Left renal cortex interstitium (tissue), 4 donors: ENCODE measurements around the gene MAGI1. TPM values are rescaled to one million over a fixed set of nuclear protein-coding genes. Genes with fewer than 3 reads are reported as not detected.

Experiments
- DNase-seq, 4 donors: peaks; one replicate each; pipeline ENCODE4 v3.0.0-alpha.2; 2013; ENCODE audit warnings: low read depth in 4 of 4, low spot score in 2 of 4, missing footprints in 1 of 4
- polyA plus RNA-seq, 4 donors: library from polyadenylated mRNA; unstranded; fragments of 120-200 nt; gene quantifications; one replicate each; pipeline ENCODE4 v1.2.1, GENCODE V29; 2013; ENCODE audit not compliant: insufficient read length in 4 of 4

The MAGI1 gene
- polyA plus RNA-seq, 4 donors = 26.2 to 34.5 (median 28.6) TPM

DNA sequence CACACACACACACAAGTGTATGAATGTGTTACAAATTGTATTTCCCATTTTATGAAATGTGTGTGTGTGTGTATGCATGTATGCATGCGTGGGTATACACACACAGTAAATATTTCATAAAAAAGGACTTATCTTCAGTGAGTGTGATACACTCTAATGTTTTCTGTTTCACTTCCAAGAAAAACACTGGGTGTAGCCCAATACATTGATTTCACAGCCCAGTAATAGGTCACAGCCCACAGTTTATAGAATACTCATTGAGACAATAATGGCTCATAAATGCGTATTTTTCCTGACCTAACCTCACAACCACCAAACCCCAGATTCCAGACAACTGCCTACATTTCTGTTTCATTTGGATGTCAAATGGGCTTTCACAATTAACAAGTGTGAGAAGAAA is 619.5 kb downstream of the MAGI1 start:
- DNase-seq = no peak

DNA sequence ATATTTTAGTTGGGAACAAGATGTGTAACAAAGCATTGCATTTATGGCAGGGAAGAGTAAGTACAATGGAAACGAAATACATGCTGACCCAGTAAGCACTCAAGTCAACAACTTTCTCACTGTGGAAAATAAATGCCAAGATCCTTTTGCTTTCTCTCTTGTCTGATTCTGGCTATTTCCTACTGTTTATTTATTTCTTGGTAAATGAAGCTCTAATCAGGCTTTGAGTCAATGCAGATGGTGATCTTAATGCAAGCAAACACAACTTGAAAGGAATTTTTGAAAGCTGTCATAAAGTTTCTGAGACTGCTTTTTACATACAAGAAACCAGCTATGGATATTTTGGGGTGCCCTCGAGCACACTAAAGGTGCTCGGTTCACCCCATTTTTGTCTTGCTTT is 624.8 kb downstream of the MAGI1 start:
- no peak for DNase-seq

DNA sequence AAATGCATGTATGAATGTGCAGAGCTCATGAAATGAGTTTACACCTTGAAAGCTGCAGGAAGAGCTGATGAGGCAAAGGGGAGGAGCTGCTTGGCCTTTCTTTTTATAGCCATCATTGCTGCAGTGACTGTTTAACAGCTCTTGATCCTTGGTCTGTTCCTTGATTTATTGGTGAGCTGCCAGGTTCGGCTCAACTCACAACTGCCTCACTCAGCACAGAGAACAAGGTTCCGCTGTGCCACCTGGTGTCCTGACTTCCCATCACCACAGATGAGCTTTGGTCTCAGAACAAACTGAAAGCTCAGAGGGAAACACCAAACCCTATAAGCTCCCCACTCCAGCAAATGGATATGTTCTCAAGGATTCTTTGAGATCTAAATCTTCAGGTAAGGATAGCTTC is 626.1 kb downstream of the MAGI1 start:
- DNase-seq = peak in 3 of 4 donors; percentile 42 to 72 (median 61)

DNA sequence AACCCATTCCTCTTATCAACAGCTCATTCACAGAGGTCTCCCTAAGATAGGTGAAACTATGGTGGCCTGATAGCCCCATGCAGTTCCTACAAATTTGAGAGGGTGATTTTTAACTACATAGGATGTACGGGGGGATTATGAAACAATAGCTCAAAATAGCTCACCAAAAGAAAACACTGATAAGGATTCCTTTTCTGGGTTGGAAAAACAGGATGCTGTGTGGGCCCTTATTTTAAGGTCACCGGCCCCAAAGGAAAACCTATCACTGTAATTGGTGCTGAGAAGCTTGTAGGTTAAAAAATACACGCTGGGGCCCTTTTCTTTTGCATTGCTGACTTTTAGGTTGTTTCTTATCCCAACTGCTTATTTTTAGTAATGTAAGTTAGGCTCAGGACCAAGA is 627.4 kb downstream of the MAGI1 start:
- no peak for DNase-seq

DNA sequence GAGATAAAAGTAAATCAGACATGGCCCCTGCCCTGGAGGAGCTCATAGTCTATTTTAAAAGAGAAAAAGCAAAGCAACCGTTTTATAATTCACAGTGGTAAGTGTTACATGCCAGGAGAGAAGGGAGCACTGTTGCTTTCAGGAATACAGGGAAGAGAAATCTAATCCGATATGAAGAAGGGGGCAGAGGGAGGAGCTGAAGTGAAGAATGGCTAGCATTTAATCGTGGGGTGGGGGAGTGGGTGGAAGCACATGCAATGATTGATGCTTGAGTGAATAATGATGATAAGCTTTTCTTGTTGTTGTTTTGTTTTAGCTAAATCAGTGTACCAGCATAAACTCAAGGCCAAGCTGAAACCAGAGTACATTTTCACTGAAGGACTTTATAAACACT is 629.5 kb downstream of the MAGI1 start:
- DNase-seq = no peak

DNA sequence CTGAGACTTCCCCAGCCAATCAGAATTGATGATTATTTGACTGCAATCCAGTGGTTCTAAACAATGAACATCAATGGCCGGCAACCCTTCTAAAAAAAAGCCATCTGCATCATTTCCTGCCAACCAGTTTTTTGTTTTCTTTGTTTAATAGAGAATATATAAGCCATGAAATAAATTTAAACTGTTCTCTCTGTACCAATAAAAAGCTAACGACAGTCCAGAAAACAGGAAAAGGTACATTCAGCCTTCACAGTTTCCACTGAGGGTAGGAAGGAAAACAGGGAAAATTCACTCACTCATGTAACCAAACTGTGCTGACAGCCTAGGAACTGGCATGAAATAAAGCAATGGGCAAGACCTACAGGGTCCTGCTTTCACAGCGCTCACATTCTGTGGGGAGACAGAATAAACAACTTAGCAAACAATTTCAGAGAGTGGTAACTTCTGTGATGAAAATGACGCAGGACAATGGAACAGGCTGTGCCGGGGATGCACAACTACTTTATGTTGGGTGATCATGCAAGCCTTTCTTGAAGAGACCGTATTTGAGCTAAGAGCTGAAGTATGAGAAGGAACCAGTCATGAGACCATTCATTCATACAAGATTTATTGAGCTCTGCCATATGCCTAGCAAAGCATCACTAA is 630.1 kb downstream of the MAGI1 start:
- no peak for DNase-seq

DNA sequence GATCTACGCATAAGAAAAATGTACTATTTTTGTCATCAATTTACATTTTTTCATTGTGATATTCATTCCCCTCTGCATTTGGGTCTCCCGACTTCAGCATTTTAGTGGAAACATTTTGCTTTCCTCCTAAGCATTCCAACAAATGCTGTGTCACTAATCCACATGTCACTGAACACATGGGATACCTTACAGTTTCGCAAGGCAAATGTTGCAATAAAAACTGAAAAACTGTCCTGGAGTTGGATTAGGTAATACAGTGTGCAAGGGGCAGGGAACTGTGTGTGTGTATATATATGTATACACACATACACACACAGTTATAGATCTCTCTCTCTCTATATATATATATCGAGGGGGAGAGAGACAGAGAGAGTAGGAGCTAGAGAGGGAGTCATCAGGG is 632.2 kb downstream of the MAGI1 start:
- no peak for DNase-seq

DNA sequence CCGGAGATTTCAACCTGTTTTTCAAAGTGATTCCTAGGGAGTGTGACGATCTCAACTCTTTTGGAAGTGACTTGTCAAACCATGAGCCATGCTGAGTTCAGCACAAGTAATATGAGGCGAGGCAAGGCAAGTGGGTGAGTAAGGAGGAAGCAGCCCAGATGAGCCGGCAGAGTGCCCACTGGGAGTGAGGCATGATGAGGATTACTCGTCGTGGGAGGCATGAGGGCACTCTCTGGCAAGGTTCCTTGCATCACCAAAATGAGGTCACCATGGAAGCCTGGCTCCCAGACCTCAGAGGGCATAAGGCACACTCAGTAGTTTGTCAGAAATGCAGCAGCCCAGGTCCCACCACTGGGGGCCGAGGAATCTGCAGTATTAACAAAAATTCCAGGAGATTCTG is 636.1 kb downstream of the MAGI1 start:
- no peak for DNase-seq

DNA sequence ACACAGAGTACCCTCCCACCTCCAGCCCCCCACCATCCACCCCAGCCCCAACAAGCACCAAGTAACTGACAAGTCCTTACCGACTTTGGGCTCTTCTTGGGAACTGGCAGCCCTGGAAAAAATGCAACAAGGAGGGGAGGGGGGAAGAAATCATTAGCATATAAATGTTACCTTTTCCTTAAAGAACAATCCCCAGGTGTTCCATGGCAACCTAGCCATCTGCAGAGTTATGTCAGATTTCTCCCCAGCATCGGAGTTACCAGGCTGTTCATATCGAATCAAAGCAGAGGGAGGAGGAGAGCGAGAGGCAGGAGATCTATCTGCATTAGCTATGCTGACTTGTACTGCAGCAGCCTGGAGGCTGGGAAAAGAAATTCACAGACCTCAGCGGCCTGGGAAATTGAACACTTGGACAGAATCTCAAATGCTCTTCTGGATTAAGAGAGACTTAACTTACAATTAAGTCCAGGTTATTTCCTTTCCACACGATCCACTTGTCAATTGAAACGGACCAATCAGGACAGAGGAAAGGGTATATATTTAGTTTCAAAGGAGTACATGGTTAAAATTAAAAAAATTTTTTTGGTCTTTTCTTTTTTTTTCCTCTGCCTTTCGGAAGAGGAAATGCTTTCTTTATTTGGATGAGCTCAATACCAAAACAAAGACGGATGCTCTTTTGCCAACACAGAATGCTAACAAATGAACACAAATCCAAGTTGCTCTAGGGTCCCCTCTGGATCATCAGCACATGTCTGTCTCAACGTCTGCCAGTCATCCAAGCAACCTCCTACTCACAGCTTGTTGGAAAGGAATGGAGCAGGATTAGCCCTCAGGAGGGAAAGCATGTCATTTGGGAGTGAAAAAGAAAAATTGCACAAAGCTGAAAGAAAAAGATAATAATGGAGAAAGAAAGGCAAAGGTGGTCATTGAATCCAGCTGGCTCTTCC is 637.1 kb downstream of the MAGI1 start:
- DNase-seq = no peak

DNA sequence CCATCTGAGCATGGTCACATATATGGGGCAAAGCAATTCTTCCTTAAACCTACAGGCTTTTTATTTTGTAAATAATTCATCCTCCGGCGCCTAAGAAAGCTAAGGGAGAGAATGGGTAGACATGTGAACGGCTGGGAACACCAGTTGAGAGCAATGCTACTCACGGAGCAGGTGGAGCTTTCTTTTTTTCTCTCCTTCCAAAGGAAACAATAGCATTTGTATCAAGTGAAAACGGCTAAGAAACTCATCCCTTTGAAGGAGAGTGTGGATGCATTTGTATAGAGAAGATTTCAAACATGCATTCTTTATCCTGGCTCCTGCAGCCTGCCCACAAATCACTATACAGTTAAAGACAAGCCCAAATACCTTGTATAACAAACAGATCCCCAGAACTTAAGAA is 637.8 kb downstream of the MAGI1 start:
- DNase-seq = no peak

DNA sequence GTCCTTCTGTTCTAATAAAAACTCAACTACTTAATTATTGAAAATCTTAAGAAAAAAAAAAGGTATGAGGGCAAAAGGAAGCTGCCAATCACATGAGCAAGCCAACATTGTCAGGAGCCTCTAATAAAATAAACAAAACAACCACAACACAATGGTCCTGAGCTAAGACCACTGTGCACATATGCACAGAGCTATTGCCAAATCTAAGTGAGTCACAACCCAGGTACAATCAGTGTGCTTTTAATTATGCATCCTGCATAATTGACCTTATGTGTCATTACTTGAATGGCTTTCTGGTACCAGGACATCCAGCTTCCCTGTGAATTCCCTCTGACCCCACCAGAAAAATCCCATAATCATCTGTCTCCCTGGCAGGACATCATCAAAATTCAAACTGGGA is 639.8 kb downstream of the MAGI1 start:
- no peak for DNase-seq

DNA sequence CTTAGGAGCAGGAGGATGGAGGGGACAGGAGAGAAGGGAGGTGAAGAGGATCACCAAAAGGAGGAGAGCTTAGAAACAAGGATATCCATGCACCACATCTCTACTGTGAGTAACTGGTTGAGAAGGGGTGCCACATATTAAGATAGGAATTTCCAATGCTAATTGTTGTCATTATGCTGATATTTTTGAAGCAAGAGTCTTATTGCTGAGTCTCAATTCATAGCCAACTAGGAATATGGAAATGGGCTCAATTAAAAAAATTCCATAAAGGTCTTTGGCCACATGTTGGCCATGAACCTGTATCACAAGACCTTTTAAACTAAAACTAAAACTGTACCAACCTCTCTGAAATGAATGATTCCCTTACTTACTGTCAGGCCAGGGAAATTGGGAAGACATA is 642.6 kb downstream of the MAGI1 start:
- DNase-seq = no peak

DNA sequence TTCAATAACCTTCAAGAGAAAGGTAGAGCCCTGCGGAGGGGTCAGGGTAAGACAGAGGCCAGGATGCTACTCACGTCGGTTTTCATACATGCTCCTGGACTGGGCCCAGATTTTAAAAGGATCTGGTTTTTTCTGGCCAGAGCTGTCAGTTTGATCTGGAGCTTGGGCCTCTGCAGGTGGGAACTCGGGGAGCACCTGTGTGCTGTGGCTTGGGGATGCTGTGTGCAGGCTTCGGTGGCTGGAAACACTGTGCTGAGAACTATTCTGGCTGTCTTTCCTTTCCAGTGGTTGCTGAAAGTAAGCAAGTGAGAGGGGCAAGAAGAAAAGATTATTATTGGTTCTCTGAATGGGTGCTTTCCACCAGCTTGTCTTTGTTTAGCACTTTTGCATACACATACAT is 647.6 kb downstream of the MAGI1 start:
- DNase-seq = no peak

DNA sequence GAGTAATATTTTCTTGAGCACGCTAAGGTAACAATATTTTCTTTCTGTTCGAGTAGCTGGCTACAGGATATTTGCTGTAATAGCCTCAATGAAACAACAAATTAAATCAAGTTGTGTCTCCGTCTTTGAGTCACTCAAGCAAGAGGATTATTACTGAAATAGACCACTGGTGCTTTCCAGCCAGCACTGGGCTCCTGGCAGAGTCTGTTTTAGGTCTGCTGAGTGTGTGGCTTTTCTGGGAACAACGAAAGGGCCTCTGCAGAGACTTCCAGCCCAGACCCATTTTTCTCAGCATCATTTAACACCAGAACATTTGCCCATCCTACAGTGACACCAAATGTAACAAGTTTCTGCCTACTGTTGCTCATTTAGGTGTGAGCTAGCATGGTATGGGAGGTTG is 652.9 kb downstream of the MAGI1 start:
- no peak for DNase-seq

DNA sequence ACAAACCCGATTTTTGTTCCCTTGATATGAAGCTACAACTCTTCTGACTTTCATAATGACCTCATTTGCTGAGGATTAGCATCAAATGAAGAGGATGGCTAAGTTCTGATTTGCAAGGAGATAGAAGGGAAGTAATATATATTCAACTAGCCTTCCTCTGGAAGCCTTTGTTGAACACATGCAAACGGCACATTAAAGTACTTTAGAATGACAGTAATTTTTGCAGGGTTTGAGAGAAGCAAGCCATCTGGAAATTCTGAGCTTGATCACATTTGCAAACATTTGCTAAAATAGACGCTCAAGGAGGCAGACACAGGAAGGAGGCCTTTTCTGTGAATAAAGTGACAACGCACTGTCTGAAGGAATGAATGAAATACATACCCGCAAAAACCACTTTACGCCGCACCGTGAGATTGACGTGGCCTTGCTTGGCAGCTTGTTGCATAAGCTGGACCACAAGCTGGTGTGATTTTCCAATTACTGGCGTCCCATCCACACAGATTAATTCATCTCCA is 657.2 kb downstream of the MAGI1 start:
- DNase-seq = no peak

DNA sequence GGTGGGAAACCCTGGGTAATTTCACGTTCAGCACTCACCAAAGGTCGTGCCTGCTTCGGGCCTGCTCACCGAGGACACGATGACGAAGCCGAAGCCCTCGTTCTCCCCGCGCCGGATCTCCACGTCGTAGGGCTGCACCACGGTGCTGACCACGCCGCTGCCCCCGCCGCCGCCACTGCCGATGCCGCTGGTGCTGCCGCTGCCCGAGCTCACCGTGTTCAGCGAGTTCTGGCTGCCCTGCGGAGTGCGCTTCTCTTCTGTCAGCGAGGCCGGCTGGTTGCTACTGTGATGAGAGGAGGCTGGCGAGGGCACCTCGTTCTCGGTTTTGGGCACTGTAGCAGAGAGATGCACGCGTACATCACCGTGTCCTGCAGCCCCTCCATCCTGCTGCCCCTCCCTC is 659.5 kb downstream of the MAGI1 start:
- DNase-seq = no peak

DNA sequence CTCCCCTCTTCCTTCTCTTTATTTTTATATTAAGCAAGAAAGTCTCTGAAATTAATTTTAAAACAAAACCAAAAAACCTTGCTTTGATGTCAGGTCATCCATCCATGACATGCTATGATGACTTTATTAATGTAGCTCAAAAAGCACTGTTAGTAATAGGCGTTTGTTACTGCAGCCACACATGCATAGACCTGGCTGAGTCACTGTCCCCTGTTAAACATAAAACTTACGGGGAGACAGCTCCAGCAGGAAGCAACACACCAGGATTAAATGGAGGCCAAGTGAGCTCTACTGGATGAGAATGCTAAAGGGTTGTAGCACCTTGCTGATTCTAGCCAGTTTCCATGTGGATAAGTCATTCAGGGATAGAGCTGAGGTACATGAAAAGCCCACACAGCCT is 661.1 kb downstream of the MAGI1 start:
- DNase-seq = no peak

DNA sequence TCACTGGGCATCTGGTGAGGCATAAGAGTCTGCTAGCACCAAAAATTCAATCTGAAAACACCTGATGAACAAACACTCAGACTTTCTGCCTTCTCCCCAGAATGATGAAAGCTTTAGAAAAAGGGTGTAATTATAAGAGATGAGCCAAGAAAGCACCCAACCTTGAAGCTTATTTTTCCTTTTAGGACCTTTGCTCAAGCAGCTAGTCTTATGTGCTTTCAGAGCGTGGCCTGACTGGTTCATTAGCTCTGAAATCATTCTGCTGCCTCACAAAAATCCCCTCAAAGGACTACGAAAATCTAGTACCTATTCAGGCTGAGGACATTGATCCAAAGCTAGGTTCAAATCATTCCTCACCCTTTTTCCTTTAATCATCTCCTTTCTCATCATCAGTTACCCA is 662.3 kb downstream of the MAGI1 start:
- DNase-seq = no peak

DNA sequence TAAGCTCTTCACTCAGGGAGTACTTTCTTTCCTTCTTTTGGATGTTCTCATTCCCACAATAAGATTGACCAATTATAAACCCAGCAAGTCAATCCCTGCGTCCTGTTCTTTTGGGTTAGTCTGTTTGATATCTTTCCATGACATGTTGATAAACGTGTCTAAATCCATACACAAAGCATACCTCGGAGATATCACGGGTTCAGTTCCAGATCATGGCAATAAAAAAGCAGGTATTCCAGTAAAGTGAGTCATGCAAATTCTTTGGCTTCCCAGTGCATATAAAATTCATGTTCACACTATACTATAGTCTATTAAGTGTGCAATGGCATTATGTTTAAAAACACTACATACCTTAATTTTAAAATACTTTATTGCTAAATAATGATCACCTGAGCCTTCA is 667.7 kb downstream of the MAGI1 start:
- no peak for DNase-seq

DNA sequence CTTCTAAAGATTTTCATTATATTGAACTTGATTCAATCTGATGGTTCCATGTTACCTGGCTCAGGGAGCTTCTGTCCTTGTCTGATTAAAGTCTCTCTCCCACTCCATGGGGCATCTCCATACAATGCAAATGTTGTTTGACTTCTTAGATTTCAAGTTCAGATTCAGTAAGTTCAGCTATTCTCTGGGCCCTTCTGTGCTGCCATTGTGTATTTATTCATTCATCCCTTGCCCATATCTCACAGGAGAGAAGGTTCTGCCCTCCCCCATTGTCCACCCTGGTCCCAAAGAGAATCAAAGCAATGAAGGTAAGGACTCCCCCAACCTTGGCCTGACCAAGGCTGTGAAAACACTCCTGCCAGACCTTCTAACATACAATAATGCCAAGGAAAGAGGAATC is 669.9 kb downstream of the MAGI1 start:
- DNase-seq = no peak

DNA sequence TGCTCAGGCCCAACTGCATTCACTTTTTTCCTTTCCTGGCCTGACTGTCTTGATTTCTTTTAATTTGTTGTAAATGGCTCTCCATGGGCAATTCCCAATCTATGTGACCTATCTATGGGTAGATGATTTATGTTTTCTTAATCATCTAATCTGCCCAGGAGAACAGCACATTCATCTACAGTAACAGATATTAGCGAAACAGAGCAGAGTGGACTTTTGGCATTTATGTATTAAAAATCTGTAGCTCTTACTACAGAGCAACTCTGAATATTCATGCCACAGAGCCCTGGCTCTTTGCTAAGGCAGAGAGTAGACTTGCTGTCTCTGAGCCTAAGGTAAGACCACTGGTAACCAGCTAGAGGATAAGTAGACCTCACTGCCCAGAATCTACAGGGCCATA is 676.0 kb downstream of the MAGI1 start:
- no peak for DNase-seq

DNA sequence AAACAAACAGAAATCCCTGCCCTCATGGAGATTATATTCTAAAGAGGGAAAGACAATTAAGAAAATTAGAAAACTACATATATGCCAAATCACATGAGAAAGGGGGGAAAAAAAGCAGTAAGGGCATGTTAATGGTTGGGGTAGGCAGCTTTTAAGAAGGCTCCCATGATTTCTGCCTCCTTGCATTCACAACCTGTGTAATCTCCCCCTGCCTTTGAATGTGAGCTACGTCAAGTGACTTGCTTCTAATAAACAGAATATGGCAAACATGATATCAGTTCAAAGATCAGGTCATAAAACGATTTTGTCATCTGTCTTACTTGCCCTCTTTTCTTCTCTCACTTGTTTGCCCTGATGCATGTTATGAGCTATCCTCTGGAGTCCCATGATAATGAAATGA is 677.3 kb downstream of the MAGI1 start:
- DNase-seq = no peak
